GM11168 (cell line): ENCODE data around the gene FLRT1.

Experiments
- in situ Hi-C: fragments of 300-500 bp; cut with MboI; formaldehyde crosslinking; loops from one replicate; pipeline ENCODE4 v1.12.0; 2022; ENCODE audit warnings: low sequenced_read_pairs; ENCODE audit not compliant: unreplicated experiment

Gene FLRT1

DNA sequence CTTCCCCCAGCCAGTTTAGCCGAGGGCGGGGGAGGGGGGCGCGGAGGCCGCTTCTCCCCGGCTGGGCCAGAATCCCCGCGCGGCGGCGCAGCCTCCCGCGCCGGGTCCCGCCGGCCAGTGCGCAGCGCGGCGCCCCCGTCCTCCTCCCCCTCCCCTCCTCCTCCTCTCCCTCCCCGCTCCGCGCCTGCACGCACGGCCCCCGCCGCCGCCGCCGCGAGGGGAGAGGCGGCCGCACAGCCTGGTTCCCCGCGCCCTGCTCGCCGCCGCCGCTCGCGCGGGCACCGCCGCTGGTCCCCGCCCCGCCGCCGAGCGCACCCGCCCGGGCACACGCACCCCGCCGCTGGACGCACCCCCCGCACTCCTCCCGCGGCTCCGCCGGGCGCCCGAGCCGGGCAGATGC is at the start of gene FLRT1:
TSS of gene FLRT1 (plus strand) at position 356 of the 400 bp plus-strand sequence. CDS start 80,337 bp downstream, outside the sequence.
- in situ Hi-C loops = no loop called here

DNA sequence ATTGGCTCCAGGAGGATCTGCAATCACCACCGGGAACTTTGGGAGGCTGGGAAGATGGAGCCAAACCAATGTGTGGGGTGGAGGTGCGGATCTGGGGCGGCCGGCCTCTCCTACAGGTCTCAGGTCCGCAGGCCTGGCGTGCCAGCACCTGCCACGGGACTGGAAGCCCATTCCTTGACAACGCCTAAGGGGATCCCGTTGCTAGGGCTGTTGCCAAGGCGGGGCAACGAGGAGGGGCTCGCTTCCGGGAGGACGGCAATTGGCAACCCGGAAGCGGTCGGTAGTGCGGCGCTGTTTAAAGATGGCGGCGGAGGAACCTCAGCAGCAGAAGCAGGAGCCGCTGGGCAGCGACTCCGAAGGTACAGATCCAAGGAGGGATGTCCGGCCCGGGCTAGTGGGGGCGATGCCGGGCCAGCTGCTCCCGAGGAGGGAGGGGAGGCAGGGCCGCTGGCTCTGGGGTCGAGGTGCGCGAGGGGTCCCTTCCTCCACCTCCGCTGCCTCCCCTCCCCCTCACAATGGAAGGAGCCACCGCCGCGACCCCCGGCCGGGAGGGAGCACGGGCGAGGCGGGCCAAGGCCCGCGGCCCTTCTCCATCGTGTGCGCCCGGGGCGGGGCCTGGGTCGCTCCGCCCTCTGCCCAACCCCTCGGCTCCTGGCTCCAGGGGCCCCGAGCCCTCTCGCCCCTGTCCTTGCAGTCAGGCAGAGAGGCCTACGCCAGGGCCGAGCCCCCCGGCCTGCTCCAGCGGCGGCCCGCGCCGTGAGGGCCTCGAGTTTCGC is 49.4 kb upstream of the FLRT1 start, which contains the start of gene OTUB1:
TSS of gene OTUB1 (plus strand) at position 283 of the 776 bp plus-strand sequence. CDS start at position 302, 19 bp downstream.
- in situ Hi-C loops = no loop called here

DNA sequence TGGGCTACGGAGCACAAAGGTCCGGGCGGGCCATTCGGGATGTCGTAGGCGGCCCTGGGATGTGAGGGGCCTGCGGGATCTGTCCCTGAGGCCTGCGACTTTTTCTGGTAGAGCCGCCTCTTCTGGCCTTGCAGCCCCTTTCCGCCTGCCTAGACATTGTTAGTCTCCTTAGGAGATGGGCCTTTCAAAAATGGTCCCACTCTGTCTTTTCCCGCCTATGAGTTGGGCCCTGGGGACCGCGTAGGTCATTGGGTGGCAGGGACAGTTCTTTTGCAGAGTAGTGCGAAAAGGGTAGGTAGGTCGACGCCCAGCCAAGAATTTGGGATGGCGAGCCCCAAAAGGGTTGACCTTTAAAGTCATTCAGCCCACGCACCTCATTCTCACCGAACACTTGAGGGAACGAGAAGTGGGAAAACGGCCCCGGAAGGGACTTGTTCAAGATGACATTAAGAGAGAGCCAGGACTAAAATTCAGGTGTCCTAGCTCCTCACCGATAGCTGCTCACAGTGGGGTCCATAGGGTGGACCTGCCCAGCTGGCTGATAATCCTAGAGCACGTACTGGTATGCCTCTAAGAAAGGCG is 48.7 kb upstream of the FLRT1 start:
- in situ Hi-C loops = no loop called here

DNA sequence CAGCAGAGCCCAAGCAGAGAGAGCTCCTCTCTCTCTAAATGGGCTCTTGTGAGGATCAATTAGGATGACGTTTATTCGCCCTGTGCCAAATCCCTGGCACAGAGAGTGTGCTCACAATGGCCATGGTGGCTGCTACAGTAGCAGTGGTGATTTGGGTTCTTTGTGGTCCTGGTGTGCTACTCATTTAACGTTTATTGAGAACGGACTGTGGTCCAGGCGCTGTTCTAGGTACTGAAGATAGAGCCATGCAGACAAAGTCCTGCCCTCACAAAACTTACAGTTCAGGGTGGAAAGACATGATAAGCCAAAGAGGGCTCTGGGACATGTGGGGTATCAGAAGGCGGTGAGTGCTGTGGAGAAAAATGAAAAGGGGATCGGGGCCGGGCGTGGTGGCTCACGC is 44.2 kb upstream of the FLRT1 start:
- in situ Hi-C loops = loop anchor here (5.0 kb wide), 1 partner anchor 166 kb away; no protein-coding TSS in a partner anchor

- in situ Hi-C loops = loop anchor here (5.0 kb wide), 1 partner anchor 164 kb away; no protein-coding TSS in a partner anchor
Measured at GRCh38 chr11:63993100-63993499, 42.6 kb upstream of the FLRT1 start.

DNA sequence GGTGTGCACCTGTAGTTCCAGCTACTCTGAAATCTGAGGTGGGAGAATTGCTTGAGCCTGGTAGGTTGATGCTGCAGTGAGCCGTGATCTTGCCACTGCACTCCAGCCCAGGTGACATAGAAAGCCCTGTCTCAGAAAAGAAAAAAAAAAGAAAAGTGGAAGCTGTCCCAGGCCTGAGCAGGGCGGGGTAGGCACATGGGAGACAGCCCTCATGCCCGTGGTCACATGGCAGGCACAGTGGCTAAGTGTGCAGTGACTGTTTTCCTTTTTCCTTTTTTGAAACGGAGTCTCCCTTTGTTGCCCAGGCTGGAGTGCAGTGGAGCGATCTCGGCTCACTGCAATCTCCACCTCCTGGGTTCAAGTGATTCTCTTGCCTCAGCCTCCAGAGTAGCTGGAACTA is 41.7 kb upstream of the FLRT1 start:
- in situ Hi-C loops = loop anchor here (5.0 kb wide), 1 partner anchor 163 kb away; no protein-coding TSS in a partner anchor

DNA sequence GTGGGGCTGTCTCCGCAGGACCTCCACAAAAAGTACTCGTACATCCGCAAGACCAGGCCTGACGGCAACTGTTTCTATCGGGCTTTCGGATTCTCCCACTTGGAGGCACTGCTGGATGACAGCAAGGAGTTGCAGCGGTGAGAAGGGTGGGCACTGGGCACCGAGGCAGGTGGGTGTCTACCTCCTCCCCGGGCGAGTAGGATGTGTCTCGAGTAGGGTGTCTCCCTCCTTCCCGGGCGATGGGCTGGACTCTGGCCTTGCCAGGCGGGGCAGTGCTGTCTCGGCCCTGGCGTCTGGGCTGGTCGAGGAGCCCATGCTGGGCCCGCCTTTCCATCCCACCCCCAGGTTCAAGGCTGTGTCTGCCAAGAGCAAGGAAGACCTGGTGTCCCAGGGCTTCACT is 39.2 kb upstream of the FLRT1 start:
- in situ Hi-C loops = no loop called here

- in situ Hi-C loops = no loop called here
Measured at GRCh38 chr11:63997104-63997700, 38.5 kb upstream of the FLRT1 start.

DNA sequence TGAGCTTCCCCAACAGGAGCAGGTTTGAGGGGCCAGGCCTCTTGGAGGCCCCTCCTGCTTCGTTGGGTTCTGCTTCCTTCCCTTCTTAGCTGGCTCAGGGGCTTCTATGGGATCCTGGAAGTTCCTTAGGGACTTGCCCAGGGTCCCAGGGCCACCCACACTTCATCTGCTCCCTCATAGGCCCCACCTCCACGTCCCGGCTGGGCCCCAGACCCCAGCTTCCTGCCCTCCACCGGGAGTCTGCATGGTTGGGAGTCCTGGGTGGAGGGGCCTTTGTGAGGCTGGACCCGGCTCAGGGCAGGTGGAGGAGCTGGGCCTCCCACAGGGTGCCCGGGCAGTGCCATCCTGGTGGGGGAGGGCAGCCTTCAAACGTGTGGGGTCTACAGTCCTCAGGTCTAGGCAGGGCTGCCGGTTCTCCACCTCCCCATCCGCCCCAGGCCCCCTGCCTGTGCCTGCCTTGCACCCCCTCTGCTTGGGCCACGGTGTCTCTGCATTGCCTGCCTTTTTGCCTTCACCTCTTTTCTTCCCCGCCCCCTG is 37.9 kb upstream of the FLRT1 start:
- in situ Hi-C loops = no loop called here

DNA sequence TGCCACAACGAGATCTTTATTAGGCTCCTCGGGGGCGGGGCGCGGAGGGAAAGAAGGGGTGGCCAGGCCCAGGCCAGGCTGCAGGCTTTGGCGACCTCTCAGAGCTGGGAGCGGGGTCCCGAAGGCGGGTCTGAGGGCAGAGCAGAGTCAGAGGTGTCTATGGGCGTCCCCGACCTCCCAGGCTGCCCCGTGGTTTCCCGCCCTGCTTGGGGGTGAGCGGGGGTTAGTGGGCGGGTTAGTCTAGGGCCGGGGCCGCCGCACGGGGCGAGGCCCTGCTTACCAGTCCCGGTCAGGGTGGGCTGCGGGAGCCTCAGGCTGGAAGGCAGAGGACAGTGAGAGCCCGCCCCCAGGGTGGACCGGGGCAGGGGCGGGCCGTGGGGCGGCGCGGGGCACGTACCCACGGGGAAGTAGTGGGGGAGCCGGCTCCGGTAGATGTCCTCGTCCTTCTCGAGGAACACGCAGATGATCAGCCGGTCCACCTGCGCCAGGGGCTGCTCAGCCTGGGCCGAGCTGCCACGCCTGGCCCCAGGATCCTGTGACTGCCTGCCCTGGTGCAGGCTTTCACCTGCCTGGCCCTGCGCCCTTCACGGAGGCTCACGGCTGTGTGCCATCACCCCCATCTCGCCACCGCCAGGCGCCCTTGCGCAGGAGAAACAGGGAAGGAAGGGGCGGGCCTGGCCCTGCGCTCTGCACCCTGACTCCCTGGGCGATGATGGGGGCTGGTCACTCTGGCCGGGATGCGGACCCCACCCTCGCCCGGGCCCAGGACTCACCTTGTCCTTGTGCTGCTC is 37.0 kb upstream of the FLRT1 start:
- in situ Hi-C loops = no loop called here

GRCh38 chr11:63999349-64000025 is 36.2 kb upstream of the FLRT1 start:
- in situ Hi-C loops = no loop called here

DNA sequence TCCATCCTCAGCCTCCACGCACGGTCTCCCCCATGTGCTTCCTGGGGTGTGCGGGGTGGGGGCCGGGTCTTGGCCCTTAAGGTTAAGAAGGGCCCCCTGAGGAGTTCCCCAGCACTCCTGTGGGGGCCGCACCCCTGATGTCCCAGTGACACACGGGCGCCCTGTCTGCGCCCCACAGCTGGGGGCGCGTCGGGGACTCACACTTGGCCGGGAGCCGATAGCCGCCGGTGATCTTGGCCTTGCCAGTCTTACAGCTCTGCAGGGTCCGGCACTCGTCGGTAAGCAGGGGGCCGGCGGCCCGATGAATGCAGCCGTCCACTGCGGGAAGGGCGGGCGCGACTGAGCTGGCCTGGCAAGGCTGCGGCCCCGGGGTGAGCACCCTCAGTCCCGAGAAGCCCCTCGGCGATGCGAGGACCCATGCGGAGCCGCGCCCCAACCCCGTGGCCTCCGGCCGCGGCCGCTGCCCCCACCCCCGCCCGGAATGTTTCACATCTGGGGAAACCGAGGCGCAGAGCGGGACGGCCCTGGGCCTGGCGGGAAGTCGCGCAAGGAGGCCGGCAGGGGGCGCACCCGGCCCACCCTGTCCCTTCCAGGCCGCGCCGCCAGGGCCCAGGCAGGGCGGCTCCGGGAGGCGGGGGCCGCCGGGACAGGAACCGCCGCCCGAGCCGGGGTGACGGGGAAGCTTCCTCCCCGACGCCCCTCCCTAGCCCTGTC is 35.5 kb upstream of the FLRT1 start:
- in situ Hi-C loops = no loop called here

GRCh38 chr11:64000740-64001483 is 34.8 kb upstream of the FLRT1 start:
- in situ Hi-C loops = no loop called here

DNA sequence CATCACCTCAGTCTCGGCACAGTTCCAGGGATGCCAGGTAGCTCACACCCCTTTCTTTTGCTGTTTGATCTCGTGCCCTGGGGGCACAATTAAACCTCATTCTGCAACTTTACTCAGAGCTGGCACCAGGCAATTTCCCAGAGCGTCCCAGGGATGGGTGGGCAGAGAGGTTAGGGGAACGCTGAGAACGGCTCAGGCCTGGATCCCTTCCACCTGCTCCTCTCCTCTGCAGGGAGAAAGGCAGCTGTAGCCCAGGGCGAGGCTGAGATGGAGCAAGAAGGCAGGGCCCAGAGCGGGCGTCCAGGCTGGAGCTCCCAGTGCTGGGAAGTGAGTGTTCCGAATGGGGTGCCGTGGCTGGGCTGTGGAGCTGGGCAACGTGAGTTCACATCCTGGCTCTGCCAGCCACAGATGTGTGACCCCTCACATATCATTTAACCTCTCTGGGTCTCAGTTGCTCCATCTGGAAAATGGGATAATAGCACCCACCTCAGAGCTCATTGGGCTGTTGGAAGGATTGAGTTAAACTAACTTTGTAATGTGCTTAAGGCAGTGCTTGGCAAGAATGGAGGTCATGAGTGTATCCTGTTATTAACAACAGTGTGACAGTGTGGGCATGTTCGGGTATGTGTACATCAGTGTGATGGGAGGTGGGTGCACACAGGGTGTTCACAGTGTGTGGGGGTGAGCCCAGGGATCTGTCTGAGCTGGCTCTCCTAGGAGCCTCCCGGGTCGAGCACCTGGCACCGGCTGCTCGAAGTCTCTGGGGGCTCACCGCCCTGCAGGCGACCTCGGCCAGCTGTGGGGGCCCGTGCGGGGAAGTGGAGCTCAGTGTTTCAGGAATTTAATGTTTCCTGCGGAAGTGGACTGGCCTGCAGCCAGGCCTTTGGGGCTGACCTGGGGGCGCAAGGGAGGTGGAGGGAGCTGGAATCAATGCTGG is 34.0 kb upstream of the FLRT1 start:
- in situ Hi-C loops = no loop called here

GRCh38 chr11:64003807-64004589 is 31.7 kb upstream of the FLRT1 start:
- in situ Hi-C loops = no loop called here

GRCh38 chr11:64004590-64004984 is 31.1 kb upstream of the FLRT1 start:
- in situ Hi-C loops = no loop called here

- in situ Hi-C loops = no loop called here
Measured at GRCh38 chr11:64005691-64006090, 30.0 kb upstream of the FLRT1 start.
